GM19397 (cell line): ENCODE results near the gene ACOT7.

ENCODE experiments used
- ATAC-seq: cut with Tn5 transposase; IDR thresholded peaks from one replicate; pipeline ENCODE4 v1.9.1; 2021; ENCODE audit warnings: mild to moderate bottlenecking, moderate library complexity; ENCODE audit not compliant: unreplicated experiment

ACOT7 gene

DNA sequence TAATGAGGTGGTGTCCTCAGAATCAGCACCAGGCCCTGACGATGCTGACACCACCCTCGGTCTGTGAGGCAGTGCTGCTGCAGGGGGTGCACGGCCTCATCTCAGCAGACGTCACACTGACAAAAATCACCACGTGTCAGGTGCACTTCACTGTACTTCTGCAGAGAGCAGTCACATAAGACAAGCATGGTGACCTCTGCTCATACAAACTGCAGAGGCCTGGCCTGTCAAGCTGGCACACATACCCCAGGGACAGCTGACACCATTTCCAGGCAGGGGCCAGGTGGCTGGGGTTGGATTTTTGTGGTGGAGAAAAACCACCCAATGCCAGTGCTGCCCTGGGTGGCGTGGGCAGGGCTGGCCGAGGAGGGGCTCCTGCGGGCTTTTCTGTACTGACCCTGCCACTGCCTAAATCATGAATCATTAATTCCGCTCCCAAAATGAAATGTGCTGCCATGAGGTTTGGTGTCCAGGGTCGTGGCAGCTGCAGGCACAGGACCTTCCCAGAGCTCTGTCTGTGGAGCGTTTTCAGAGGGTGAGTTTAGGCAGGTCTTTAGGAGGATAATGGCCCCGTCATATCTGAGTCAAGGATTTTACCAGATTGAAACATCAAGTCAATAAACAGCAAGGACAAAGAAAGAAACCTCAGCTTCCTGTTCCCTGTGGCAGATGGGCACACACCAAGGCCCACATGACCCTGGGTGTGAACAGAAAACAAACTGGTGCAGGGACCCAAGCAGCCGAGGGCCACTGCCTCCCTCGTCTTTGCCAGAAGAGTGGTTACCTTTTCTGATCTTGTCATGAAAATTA lies 99.3 kb downstream of the ACOT7 start:
- ATAC-seq: no peak

DNA sequence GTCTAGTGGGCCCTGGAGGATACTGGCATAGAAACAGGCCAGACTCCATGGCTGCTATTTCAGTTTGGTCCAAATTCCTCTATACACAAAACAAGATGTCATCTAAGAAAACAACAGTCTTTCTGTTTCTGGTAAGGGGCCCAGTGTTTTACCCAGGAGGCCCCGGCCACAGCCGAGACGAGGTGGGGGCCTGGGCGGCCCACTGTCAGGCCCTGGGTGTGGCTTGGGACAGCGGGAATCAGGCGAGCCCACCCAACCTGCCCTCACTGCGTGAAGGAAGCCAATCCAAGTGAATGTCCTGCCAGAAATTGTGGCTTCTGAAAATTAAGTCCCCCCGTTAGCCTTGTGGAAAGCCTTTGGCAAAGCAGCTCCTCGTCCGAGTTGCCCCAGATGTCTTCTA lies 101.5 kb downstream of the ACOT7 start:
- no peak for ATAC-seq

DNA sequence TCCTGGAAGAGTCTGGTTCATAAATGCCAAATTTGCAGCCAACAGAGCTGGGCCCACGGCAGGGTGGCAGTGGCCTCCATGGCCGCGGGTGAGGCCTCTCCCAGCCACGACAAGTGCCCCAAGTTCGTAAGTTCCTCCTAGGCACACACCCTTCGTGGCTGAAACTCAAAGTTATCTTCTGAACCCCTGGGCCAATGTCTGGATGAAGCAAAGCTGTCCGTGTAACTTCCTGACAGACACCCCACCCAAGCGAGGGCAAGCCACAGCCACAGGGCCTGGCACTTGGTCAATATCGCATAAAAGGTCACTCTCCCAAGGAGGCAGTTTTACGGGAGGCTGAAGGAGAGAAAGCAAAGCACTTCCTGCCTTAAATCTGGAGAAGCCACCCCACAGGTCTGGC lies 104.9 kb downstream of the ACOT7 start:
- ATAC-seq: no peak

DNA sequence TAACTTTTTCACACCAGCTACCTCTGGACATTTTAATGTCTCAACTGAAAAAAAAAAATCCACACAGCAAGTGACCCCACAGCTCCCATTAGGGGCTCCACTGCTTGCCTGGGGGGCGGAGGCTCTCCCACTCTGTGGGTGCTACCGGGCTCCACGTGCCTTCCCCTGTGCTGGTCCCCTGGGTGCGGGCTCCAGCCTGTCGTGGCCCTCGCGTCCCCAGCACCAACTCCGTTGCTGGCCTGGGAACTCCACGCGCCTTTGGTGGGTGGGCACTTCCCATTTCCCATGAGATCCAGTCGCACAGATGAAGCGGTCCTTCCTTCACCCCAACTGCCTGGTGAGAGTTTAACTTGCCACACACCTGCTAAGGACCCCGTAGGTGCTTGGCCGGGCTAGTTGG lies 105.5 kb downstream of the ACOT7 start:
- no peak for ATAC-seq

DNA sequence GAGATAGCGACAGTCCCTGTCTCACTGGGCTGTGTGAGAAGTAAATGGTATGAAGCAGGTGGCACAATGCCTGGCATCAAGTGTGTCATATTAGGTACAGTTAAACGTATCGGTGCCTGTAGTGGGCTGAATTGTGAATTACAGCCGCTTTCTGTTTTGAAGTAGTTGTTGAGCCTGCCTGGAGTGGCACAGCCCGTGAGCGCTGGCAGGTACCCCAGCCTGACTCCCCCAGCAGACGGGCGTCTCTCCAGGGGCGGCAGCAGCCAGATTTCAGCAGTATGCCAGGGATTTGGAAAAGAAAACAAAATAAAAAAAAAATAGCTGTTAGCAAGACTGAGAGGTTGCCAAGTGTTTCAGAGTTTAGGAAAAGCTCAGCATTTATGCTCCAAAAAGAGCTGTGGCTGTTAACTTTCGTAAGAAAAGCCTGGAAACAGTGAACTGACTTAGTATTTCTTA lies 106.1 kb downstream of the ACOT7 start:
- ATAC-seq: no peak

DNA sequence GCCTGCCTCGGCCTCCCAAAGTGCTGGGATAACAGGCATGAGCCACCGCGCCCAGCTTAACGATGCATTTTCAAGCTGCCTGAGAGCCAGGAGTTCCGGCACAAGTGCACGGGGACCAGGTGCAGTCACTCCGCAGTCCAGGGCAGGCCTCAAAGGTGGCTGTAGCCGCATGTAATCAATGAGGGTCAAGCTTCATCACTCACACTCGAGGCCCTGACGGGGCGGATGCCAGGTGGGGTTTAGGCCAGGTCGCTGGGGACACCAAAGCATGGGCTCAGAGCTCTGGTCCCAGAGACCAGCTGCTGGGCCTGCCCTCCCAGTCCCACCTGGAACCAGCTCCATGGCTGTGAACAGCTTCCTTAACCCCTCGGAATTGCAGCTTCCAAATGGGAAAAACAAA lies 106.5 kb downstream of the ACOT7 start:
- no peak for ATAC-seq

DNA sequence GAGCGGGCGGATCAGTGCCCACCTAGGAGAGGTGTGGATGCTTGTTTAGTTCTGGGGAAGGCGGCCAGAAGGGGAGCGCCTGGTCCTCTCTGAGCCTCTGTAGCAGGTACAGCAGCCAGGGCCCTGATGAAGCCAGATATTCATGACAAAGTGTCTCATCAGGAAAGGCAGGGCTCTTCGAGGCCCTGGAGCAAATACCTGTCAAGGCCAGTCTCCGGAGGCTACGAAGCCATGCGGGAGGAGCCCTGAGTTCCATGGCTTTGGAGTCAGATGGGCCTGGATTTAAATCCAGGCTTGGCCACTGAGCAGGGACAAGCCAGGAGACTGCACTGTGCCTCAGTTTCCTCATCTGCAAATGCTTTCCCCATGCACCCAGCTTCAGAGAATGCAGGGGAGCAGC lies 107.3 kb downstream of the ACOT7 start:
- no peak for ATAC-seq

DNA sequence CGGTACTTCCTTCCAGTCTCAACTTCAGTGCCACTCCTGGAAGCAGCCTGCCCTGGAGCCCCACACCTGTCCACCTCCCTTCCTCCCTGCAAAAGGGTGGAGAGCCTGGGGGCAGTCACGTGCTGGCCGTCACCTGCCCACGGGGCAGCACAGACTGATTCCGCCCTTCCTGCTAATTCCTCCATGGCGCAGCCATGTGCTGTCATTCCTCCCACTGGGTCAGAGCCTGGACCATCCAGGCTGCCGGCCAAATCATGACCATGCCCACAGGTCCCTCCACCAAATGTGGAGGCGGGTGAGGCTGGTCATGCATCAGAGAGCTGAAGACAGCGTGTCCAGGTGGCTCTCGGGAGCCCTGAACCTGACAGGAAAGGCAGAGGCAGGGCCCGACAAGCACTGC lies 108.2 kb downstream of the ACOT7 start:
- no peak for ATAC-seq

DNA sequence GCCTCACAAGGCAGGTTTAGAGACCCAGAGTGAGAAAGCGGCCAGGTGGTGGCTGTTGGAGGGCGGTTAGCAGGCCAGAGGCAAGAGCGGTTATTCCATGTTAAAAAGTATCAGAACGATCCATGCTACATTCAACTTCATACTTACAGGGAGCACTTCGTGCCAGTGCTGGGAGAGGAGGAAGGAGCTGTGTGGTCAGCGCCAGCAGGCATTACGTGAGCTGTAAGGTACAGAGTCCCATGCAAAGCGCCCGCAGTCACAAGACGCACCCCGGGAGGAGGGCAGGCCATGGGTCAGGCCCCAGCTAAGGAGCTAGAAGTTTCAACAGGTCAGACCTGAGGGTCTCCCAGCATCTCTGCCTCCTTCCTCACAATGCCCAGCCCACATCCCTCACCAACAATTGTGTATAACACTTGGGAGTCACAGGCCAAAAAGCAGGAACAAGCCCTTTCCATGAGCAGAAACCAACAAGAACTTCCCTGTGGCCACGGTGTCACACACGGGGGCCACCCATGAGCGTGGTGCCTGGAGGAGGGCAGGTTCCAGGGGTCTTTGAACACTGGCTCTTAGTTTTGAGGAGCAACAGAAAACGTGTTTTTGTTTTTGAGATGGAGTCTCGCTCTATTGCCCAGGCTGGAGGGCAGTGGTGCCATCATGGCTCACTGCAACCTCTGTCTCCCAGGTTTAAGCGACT lies 110.8 kb downstream of the ACOT7 start:
- ATAC-seq: no peak

DNA sequence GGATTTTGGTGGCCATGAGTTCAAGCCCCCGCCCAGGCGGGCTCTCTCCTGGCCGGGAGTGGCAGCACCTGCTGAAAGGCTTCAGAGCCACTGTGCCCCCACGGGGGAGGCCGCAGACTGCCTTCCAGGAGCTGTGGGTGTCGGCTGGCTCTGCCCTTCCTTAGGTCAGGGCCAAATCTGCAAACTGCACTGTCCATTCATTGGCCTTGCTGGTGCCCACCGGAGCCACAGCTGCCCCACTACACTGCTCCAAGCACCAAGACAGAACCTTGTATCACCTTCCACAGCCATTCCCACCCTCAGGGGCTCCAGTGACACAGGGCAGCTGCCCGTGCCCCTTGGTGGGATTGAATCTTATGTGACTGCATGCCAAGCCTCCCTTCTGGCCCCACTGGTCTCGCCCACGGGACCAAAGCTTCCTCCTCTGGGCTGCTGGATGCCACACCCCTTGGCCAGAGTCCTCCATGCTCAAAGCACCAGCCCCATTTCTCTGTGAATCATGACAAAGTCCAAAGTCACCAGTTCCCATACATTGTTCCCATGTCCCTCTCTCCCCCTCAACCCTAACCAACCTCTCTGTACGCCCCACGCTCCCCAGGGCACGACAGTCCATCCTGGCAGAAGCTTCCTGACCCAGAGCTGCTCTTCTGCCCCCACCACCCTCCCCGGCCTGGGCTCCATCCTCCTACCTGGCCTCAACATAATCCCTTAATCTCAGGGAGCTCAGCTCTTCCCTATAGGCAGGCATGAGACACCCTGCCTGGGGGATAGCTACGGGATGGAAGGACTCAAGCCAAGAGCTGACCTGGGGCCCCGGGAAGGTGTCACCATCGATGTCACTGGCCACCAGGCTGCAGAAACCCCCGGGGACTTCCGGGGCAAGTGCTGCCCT lies 111.8 kb downstream of the ACOT7 start:
- no peak for ATAC-seq

DNA sequence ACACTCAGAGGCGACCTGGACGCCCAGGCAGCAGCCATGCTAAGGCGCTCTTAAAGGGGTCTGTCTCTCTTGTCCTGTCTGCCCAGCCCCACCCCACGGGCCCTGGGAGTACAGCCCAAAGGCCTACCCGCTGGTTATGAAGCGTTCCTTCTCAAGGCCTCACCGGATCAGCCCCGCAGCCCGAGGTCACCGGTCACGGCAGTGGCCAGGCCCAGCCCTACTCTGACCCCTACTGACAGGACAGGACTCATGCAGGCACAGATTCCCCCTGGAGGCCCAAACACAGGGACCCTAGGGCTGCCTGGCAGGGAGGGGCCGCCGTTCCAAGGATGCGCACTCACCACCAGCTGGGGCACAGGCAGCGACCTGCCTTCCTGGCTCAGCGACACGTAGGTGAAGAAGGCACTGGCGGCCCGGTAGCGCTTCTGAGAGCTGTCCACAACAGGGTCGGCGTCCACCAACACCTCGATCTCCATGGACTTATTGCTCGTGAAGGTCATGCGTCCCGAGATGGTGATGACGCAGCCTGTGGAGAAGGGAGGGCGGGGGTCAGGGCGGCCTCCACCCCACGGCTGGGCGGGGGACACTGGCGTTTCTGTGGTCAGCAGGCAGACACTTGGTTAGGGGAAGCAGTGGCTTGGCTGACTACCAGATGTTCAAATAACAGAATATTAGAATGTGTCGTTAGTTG lies 112.7 kb downstream of the ACOT7 start:
- no peak for ATAC-seq

DNA sequence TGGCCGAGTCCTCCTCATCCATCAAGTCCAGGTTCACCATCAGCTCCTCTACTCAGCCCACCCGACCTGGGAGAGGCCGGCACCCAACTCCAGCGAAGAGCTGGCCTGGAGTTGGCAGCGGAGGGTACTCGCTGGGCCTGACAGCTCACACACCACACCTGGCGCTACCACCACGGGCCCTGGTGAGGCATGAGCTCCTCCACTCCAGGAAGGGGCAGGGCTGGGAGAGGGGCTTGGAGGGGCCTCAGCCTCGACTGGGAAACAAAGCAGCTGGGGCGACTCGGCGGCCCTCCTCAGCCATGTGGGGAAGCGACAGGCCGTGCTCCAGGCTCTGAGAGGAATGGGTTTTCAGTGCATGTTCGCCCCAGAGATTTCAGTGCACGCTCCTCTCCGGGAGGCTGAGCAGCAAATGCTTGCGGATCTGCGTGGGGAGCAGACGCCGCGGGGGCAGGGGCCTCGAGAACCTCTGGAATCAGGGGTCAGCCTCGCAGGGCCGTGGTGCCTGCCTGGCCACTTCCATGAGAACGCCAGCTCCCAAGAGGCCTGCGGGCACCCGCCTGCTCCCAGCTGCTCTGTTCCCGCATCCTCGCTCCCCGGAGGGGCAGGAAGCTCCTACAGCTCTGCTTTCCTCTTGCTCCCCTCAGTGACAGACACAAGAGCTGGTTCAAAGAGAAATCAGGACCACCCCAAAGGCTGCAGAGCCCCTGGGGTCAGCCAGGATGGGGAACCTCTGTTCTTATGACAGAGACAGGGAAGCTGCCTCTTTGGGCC lies 113.8 kb downstream of the ACOT7 start:
- no peak for ATAC-seq

DNA sequence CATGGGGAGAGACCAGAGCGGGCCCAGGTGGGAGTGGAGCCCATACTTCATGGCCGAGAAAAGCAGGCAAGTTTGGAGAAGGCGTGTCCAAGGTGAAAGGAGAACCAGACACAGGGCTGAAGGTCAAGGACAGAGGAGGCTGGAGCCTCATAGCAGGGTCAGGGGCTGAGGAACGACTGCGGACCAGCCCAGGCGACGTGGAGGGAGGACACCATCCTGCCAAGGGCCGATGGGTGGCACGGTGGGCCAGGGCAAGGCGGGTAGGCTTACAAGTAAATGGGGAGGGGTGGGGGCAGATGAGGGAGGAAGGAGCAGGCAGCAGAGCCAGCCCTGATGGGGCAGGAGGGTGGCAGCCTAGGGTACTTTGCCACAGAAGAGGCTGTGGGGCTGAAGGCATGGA lies 114.5 kb downstream of the ACOT7 start:
- no peak for ATAC-seq

DNA sequence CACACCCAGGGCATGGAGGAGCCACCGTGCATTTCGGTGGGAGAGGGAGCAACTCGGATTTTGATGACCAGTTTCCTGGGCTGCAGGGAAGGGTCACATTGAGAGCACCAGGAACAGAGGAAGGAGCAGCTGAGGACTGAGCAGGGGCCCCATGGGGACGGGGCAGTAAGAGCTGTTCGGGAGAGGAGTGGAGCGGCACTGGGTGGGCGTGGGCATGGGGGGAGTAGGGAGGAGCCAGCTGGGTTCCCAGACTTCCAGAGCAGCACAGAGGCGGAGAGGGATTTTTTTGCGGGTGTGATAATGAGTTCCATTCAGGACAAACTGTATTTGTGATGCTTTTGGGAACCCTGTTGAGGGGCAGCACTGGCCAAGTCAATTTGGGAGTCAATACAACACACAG lies 115.3 kb downstream of the ACOT7 start:
- ATAC-seq: no peak

DNA sequence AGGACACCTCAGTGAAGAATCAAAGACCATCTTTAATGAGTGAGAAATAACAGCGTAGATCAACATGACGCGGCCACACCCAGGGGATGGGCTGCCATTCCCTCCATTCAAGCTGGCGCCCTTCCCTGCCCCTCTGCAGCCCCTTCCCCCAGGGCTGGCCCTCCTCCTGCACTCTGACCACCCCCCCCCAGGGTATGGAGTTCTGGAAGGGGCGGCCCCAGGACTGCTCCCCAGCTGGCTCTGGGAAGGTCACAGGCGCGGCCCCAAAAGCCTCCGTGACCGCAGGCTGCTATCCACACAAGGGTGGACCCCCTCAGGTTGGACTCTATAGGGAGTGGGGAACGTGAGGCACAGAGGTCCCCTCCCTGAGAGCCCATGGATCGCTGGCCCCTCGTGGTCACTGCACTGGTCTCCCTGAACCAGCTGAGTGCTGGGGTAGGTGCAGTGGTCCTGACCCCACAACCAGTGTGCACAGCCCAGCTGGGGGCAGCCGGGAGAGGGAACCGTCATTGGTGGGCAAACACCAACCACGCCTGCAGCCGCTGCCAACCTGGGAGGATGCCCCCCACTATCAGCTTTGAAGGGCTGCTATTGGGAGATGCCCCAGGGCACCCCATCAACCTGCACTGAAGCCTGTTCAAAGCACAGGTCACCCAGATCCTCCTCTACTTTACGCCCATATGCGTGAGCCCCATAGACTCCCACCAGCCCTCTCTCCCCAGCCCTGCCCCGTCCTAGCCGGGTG lies 116.6 kb downstream of the ACOT7 start:
- no peak for ATAC-seq

DNA sequence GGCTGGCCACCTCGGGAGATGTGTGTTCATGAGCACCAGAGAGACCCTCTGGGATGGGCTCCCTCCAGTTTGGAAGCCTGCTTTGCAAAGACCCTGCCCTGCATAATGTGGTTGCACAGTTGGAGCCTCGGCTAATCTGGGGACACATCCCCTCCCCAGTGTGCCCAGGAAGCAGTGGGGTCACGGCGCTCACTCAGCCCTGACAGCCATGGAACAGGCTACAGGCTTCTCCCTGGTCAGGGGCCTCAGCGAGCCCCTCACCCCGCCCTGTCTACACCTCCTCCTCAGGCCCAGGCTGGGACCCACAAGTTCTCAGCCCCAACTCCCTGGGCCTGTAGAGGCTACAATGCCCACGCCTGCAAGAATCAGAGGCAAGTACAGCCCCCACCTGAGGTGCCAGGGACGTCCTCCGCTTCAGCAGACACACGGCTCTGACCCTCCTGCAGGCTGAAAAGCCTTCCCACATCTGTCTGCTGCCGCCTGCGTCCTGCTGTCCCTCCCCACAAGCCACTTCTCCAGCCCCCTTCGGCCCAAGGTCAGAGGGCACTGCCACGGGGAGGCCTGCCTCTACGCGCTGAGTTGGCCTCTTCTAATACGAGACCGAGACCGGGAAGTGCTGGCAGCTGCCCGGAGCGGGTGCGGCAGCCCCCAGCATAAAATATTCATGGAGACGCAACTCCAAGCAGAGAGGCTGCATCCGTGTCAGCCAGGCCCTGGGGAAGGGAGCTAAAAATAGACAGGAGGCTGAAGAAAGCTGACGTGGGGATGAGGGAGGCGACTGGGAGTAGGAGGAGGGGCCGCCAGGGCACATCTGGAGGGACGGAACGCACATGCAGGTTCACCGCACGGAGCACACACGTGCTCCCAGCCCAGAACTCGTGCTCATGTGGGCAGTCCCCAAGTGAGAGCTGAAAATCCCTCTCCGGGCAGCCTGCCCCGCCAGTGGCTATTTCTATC lies 117.5 kb downstream of the ACOT7 start:
- no peak for ATAC-seq

DNA sequence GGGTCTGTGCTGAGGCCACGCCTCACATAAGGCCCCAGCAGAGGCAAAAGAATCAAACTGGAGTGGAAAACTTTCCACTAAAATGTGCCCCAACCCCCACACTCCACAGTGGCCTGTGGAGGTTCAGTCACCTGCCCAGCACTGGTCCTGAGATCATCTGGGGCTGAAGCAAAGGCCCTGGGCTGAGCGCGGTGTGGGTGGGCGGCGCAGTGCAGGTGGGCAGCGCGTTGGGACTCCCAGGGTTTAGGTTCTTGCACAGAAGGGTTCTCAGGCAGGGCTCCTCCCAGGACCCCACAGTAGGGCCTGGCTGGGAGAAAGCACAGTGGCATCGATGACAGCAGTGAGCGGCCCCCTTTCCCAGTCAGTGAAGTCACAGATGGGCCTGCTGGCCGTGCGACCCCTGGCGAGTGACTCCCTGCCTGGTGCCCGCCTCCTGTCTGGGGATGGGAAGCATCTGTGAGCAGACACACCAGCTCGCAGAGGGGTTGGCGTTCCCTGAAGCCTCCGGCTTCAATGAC lies 118.9 kb downstream of the ACOT7 start:
- no peak for ATAC-seq

DNA sequence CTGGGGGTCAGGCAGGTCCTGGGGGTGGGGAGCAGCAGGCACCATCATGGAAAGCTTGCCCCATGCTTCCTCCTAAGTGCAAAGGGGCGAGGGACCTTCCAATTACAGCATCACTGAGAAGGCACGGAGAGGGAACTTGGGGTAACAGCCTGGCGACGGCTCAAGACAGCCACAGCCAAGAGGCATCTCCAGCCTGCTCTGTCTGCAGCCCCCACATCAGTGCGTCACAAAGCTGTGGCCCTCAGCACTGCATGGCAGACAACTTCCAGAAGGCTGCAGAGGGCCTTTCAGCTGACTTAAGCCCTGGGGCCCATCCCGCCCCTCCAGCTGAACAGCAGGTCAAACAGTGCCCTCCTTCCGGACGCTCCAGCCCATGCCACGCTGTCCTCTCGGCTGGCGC lies 119.5 kb downstream of the ACOT7 start:
- no peak for ATAC-seq
